ENCODE results near the gene CHD2.
"Not testable (repeated sequence)": the region's sequence is repeated elsewhere in the genome, so short reads cannot be mapped to it uniquely, and the experiment has no call there.

Gene CHD2

GRCh38 chr15:92899948-92900730 lies at the start of gene CHD2:
CHD2 (plus strand) TSS chr15:92900324; CDS start chr15:92901238, 914 bp downstream.
- peak; percentile 82 to 88 for DNase-seq

GRCh38 chr15:92853222-92853621 lies 46.9 kb upstream of the CHD2 start:
- no peak for DNase-seq

GRCh38 chr15:92861742-92862141 lies 38.4 kb upstream of the CHD2 start:
- no peak for DNase-seq

GRCh38 chr15:92864127-92864814 lies 35.9 kb upstream of the CHD2 start:
- DNase-seq: no peak

GRCh38 chr15:92869263-92869940 lies 30.7 kb upstream of the CHD2 start:
- DNase-seq: no peak

GRCh38 chr15:92870010-92870591 lies 30.0 kb upstream of the CHD2 start:
- DNase-seq: no peak

- not testable (repeated sequence) for DNase-seq
Measured at GRCh38 chr15:92872967-92873366, 27.2 kb upstream of the CHD2 start.

- DNase-seq: no peak
Measured at GRCh38 chr15:92877000-92877399, 23.1 kb upstream of the CHD2 start.

GRCh38 chr15:92877416-92877815 lies 22.7 kb upstream of the CHD2 start:
- no peak for DNase-seq

GRCh38 chr15:92878593-92879053 lies 21.5 kb upstream of the CHD2 start:
- peak; percentile 35 to 65 for DNase-seq

GRCh38 chr15:92879949-92880725 lies 20.0 kb upstream of the CHD2 start:
- DNase-seq: no peak

- DNase-seq: no peak
Measured at GRCh38 chr15:92880796-92881195, 19.3 kb upstream of the CHD2 start.

GRCh38 chr15:92881211-92881754 lies 18.8 kb upstream of the CHD2 start:
- DNase-seq: no peak

GRCh38 chr15:92881802-92882696 lies 18.1 kb upstream of the CHD2 start:
- DNase-seq: peak; percentile 98 to 99

GRCh38 chr15:92882697-92883162 lies 17.4 kb upstream of the CHD2 start:
- no peak for DNase-seq

GRCh38 chr15:92883163-92883875 lies 16.8 kb upstream of the CHD2 start:
- DNase-seq: no peak

GRCh38 chr15:92883876-92884435 lies 16.2 kb upstream of the CHD2 start:
- no peak for DNase-seq

GRCh38 chr15:92884436-92885223 lies 15.5 kb upstream of the CHD2 start:
- DNase-seq: no peak
